Measurements from ENCODE around the gene USP36.
A peak's percentile ranks its signal among the peaks of the same experiment; 100 is the strongest.
"Not testable (repeated sequence)": the region's sequence is repeated elsewhere in the genome, so short reads cannot be mapped to it uniquely, and the experiment has no call there.

Gene USP36

GRCh38 chr17:78883533-78884131 is 43.0 kb upstream of the USP36 start:
- Histone ChIP-seq H3K9ac (ENCODE audit: insufficient read length) (no peak overlapping the region), H3K9me3 (ENCODE audit: low read depth, low read length) (no peaks in the 10 kb centered on the region), H3K27ac (no peak overlapping the region), H3K36me3 (ENCODE audit: insufficient read depth, low read length) (no peaks in the 10 kb centered on the region), H3K4me3 (no peak overlapping the region)
- TF ChIP-seq FOXP2 (optimal IDR thresholded peaks at IDR 0.05; ENCODE audit: control extremely low read depth, extremely low read length, insufficient read depth) (no peak), EZH2 (IDR thresholded peaks at IDR 0.05) (no peak), POLR2AphosphoS5 (IDR thresholded peaks at IDR 0.05; ENCODE audit: borderline replicate concordance, low read depth, low read length) (no peak)
- no peak for DNase-seq (ENCODE audit: low read depth, low spot score)

DNA sequence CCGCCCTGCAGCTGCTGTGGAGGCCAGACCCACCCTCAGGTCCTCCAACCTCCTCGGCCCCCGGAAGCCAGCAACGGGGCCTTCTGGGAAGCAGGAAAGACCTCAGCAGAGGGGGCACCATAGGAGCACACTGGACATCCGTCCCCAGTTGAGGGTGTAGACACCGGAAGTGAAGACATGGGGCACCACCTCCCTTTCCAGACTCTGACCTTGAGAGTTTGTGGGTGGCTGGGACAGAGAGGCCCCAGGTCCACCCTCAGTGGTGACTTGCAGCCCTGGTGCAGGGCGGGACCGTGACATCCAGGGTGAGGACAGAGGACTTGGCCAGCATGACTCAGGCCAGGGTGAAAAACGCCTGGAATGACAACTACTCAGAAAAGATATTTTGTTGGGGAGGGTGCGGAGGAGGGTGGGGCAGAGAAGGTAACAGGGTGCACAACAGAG is 42.5 kb upstream of the USP36 start:
- no peak for DNase-seq (ENCODE audit: low read depth, low spot score)
- Histone ChIP-seq H3K4me3 (no peak overlapping the region), H3K27ac (no peak overlapping the region), H3K9me3 (ENCODE audit: low read depth, low read length) (no peaks in the 10 kb centered on the region), H3K36me3 (ENCODE audit: insufficient read depth, low read length) (no peaks in the 10 kb centered on the region), H3K9ac (ENCODE audit: insufficient read length) (no peak overlapping the region)
- TF ChIP-seq POLR2AphosphoS5 (IDR thresholded peaks at IDR 0.05; ENCODE audit: borderline replicate concordance, low read depth, low read length) (no peak), FOXP2 (optimal IDR thresholded peaks at IDR 0.05; ENCODE audit: control extremely low read depth, extremely low read length, insufficient read depth) (no peak), EZH2 (IDR thresholded peaks at IDR 0.05) (no peak)

- H3K9me3 ChIP-seq (ENCODE audit: low read depth, low read length) = no peaks in the 10 kb centered on the region
- no peaks in the 10 kb centered on the region for H3K36me3 ChIP-seq (ENCODE audit: insufficient read depth, low read length)
- H3K4me3 ChIP-seq = no peak overlapping the region
- peak overlapping the region; percentile 54 for H3K27ac ChIP-seq
- H3K9ac ChIP-seq (ENCODE audit: insufficient read length) = no peak overlapping the region
- TF ChIP-seq FOXP2 (optimal IDR thresholded peaks at IDR 0.05; ENCODE audit: control extremely low read depth, extremely low read length, insufficient read depth) (no peak), EZH2 (IDR thresholded peaks at IDR 0.05) (no peak), POLR2AphosphoS5 (IDR thresholded peaks at IDR 0.05; ENCODE audit: borderline replicate concordance, low read depth, low read length) (no peak)
- no peak for DNase-seq (ENCODE audit: low read depth, low spot score)
Measured at GRCh38 chr17:78882540-78883088, 42.0 kb upstream of the USP36 start.

GRCh38 chr17:78879635-78880186 is 39.1 kb upstream of the USP36 start:
- Histone ChIP-seq H3K4me3 (peak overlapping the region; percentile 61; the same call in 1 of the 2 replicates), H3K27ac (peak overlapping the region; percentile 91), H3K36me3 (ENCODE audit: insufficient read depth, low read length) (no peaks in the 10 kb centered on the region), H3K9me3 (ENCODE audit: low read depth, low read length) (no peaks in the 10 kb centered on the region), H3K9ac (ENCODE audit: insufficient read length) (peak overlapping the region; percentile 56)
- peak; percentile 10 for DNase-seq (ENCODE audit: low read depth, low spot score)
- TF ChIP-seq EZH2 (IDR thresholded peaks at IDR 0.05) (no peak), FOXP2 (optimal IDR thresholded peaks at IDR 0.05; ENCODE audit: control extremely low read depth, extremely low read length, insufficient read depth) (no peak), POLR2AphosphoS5 (IDR thresholded peaks at IDR 0.05; ENCODE audit: borderline replicate concordance, low read depth, low read length) (no peak)

- no peak for TF ChIP-seq POLR2AphosphoS5 (IDR thresholded peaks at IDR 0.05; ENCODE audit: borderline replicate concordance, low read depth, low read length)
- TF ChIP-seq EZH2 (IDR thresholded peaks at IDR 0.05) = no peak
- no peak for TF ChIP-seq FOXP2 (optimal IDR thresholded peaks at IDR 0.05; ENCODE audit: control extremely low read depth, extremely low read length, insufficient read depth)
- Histone ChIP-seq H3K9me3 (ENCODE audit: low read depth, low read length) (no peaks in the 10 kb centered on the region), H3K9ac (ENCODE audit: insufficient read length) (peak overlapping the region; percentile 56), H3K4me3 (peak overlapping the region; percentile 61; the same call in 1 of the 2 replicates), H3K27ac (peak overlapping the region; percentile 91), H3K36me3 (ENCODE audit: insufficient read depth, low read length) (peaks cover 2% of the 10 kb centered on the region; the same call in 1 of the 2 replicates)
- DNase-seq (ENCODE audit: low read depth, low spot score) = no peak
Measured at GRCh38 chr17:78878871-78879527, 38.4 kb upstream of the USP36 start.

DNA sequence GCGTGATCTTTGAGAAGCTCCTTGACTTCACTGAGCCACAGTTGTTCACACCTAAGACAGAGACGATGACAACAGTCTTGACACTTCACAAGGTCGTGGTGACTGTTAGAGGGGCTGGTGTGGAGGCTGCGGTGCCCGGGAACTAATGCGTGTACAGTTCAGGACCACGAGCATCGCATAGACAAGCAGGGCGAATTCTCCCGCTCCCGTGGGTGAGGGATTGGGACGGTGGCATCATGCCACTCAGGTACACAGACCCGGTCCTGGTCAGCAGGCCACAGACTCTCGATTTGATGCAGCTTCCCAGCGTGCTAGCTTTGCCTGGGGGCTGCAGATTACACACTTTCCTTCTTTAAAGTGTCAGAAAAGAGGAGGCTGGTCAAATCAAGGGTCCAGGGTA is 37.6 kb upstream of the USP36 start:
- Histone ChIP-seq H3K27ac (no peak overlapping the region), H3K9me3 (ENCODE audit: low read depth, low read length) (no peaks in the 10 kb centered on the region), H3K4me3 (no peak overlapping the region), H3K36me3 (ENCODE audit: insufficient read depth, low read length) (peaks cover 9% of the 10 kb centered on the region; the same call in 1 of the 2 replicates), H3K9ac (ENCODE audit: insufficient read length) (no peak overlapping the region)
- DNase-seq (ENCODE audit: low read depth, low spot score) = no peak
- no peak for TF ChIP-seq EZH2 (IDR thresholded peaks at IDR 0.05)
- TF ChIP-seq POLR2AphosphoS5 (IDR thresholded peaks at IDR 0.05; ENCODE audit: borderline replicate concordance, low read depth, low read length) = no peak
- no peak for TF ChIP-seq FOXP2 (optimal IDR thresholded peaks at IDR 0.05; ENCODE audit: control extremely low read depth, extremely low read length, insufficient read depth)

- H3K9me3 ChIP-seq (ENCODE audit: low read depth, low read length); H3K27ac ChIP-seq; H3K9ac ChIP-seq (ENCODE audit: insufficient read length); DNase-seq (ENCODE audit: low read depth, low spot score); H3K4me3 ChIP-seq: not testable (repeated sequence)
- H3K36me3 ChIP-seq (ENCODE audit: insufficient read depth, low read length) = peaks cover 19% of the 10 kb centered on the region; the same call in 1 of the 2 replicates
Measured at GRCh38 chr17:78876954-78877517, 36.4 kb upstream of the USP36 start.

- no peak for TF ChIP-seq EZH2 (IDR thresholded peaks at IDR 0.05)
- TF ChIP-seq POLR2AphosphoS5 (IDR thresholded peaks at IDR 0.05; ENCODE audit: borderline replicate concordance, low read depth, low read length) = no peak
- no peak for TF ChIP-seq FOXP2 (optimal IDR thresholded peaks at IDR 0.05; ENCODE audit: control extremely low read depth, extremely low read length, insufficient read depth)
- Histone ChIP-seq H3K4me3 (no peak overlapping the region), H3K27ac (no peak overlapping the region), H3K36me3 (ENCODE audit: insufficient read depth, low read length) (peaks cover 19% of the 10 kb centered on the region; the same call in 1 of the 2 replicates), H3K9me3 (ENCODE audit: low read depth, low read length) (no peaks in the 10 kb centered on the region), H3K9ac (ENCODE audit: insufficient read length) (no peak overlapping the region)
- no peak for DNase-seq (ENCODE audit: low read depth, low spot score)
Measured at GRCh38 chr17:78876094-78876597, 35.5 kb upstream of the USP36 start.
